Omental fat pad (tissue), 4 donors: ENCODE results near the gene RMND1. TPM values are rescaled to one million over a fixed set of nuclear protein-coding genes. Genes with fewer than 3 reads are reported as not detected.
"Not testable (repeated sequence)": the region's sequence is repeated elsewhere in the genome, so short reads cannot be mapped to it uniquely, and the experiment has no call there.

Experiments used
- ATAC-seq: fragments of 150-250 bp; one replicate; pipeline ENCODE4 v1.9.1; 2016; ENCODE audit warnings: mild to moderate bottlenecking, moderate library complexity; ENCODE audit not compliant: low FRiP score
- DNase-seq: peaks from one replicate; pipeline ENCODE4 v3.0.0-alpha.2; 2019; ENCODE audit warnings: low spot score
- total RNA-seq, 4 donors: library from RNA; depleted of rRNA; stranded (reverse); fragments of >200 nt; gene quantifications; one replicate each; pipeline ENCODE4 v1.1.0, GENCODE V29; 2016
- TF ChIP-seq, protein P1 (sequence below), 3 donors: fragments of 450-650 bp; IDR thresholded peaks; one replicate each; pipeline ENCODE4 v1.5.1; 2016 to 2017; ENCODE audit warnings: antibody characterized with exemption in 3 of 3, mild to moderate bottlenecking in 3 of 3, moderate library complexity in 2 of 3

Gene RMND1
- total RNA-seq, 4 donors from 2014 or later: 14.9 to 26.7 (median 21.1) TPM

- no peak for ATAC-seq
Observed at GRCh38 chr6:151387175-151387970, 64.6 kb downstream of the RMND1 start.

GRCh38 chr6:151385177-151385576 lies 66.7 kb downstream of the RMND1 start:
- ATAC-seq (no peak), DNase-seq (no peak)
- TF ChIP-seq, protein P1, sequence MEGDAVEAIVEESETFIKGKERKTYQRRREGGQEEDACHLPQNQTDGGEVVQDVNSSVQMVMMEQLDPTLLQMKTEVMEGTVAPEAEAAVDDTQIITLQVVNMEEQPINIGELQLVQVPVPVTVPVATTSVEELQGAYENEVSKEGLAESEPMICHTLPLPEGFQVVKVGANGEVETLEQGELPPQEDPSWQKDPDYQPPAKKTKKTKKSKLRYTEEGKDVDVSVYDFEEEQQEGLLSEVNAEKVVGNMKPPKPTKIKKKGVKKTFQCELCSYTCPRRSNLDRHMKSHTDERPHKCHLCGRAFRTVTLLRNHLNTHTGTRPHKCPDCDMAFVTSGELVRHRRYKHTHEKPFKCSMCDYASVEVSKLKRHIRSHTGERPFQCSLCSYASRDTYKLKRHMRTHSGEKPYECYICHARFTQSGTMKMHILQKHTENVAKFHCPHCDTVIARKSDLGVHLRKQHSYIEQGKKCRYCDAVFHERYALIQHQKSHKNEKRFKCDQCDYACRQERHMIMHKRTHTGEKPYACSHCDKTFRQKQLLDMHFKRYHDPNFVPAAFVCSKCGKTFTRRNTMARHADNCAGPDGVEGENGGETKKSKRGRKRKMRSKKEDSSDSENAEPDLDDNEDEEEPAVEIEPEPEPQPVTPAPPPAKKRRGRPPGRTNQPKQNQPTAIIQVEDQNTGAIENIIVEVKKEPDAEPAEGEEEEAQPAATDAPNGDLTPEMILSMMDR (IDR thresholded peaks at IDR 0.05): no peak

More at GRCh38 chr6:151387175-151387970, 64.6 kb downstream of the RMND1 start:
- DNase-seq: no peak
- TF ChIP-seq, protein P1 (IDR thresholded peaks at IDR 0.05): no peak

DNA sequence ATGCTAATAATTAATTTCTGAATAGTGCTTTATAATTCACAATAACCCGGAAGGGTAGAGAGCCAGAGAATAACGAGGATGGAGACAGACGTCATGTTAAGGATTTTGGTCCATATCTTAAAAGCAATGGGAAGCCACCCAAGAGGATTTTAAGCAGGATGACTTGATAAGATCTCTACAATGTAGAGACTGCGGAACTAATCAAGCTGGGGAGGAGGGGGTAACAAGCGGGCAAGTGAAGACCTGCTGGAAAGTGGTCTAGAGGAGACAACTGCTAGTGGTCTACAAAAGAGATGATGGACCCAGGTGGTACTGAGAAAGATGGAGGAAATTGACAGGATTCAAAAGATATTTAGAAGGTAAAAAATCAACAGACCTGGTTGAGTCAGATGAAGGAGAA lies 67.8 kb downstream of the RMND1 start:
- TF ChIP-seq, protein P1 (IDR thresholded peaks at IDR 0.05): no peak
- no peak for DNase-seq

DNA sequence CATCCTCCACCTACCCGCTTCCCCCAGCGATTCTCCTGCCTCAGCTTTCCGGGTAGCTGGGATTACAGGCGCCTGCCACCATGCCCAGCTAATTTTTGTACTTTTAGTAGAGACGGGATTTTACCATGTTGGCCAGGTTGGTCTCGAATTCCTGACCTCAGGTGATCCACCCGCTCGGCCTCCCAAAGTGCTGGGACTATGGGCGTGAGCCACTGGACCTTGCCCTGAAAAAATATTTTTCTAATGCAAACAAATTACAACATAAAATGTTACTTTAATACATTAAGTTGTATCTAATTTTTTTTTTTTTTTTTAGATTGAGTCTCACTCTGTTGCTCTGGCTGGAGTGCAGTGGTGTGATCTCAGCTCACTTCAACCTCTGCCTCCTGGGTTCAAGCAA lies 69.3 kb downstream of the RMND1 start:
- not testable (repeated sequence) for ATAC-seq, DNase-seq

More for the DNA sequence above, 67.8 kb downstream of the RMND1 start:
- ATAC-seq: no peak

GRCh38 chr6:151381722-151382121 lies 70.2 kb downstream of the RMND1 start:
- DNase-seq: no peak
- TF ChIP-seq, protein P1 (IDR thresholded peaks at IDR 0.05): no peak
- no peak for ATAC-seq

DNA sequence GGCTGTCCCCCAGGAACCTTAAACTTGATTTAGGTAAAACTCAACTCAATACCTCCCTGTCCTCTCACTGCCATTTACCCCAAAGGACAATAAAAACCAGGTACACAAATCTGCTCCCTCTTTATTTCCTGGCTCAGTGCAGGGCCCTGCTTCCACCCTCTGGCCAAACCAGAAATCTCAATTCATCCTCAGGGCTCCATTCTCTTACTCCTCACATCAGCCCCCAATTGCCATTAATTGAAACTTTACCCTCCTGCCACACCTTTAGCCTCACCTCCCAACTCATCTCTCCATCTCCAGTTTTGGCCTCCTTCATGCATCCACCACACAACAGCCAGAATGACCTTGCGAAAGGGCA lies 71.1 kb downstream of the RMND1 start:
- DNase-seq (no peak), ATAC-seq (no peak)
- TF ChIP-seq, protein P1 (IDR thresholded peaks at IDR 0.05): no peak

GRCh38 chr6:151379933-151380847 lies 71.7 kb downstream of the RMND1 start:
- ATAC-seq: no peak
- no peak for DNase-seq

More at GRCh38 chr6:151379933-151380847, 71.7 kb downstream of the RMND1 start:
- TF ChIP-seq, protein P1 (IDR thresholded peaks at IDR 0.05): no peak
